HTERT RPE-1 (cell line): Measurements from ENCODE around the gene OR5M8.

Source experiments
- in situ Hi-C: fragments of 300-500 bp; cut with MboI; formaldehyde crosslinking; loops from 4 replicates; pipeline ENCODE4 v1.14.3; 2020; ENCODE audit warnings: low sequenced_read_pairs

OR5M8 gene

GRCh38 chr11:56491270-56491669 is at the start of gene OR5M8:
Gene OR5M8 (minus strand): TSS chr11:56491370. CDS start chr11:56491370, 0 bp downstream.
- in situ Hi-C loops = no loop called here

DNA sequence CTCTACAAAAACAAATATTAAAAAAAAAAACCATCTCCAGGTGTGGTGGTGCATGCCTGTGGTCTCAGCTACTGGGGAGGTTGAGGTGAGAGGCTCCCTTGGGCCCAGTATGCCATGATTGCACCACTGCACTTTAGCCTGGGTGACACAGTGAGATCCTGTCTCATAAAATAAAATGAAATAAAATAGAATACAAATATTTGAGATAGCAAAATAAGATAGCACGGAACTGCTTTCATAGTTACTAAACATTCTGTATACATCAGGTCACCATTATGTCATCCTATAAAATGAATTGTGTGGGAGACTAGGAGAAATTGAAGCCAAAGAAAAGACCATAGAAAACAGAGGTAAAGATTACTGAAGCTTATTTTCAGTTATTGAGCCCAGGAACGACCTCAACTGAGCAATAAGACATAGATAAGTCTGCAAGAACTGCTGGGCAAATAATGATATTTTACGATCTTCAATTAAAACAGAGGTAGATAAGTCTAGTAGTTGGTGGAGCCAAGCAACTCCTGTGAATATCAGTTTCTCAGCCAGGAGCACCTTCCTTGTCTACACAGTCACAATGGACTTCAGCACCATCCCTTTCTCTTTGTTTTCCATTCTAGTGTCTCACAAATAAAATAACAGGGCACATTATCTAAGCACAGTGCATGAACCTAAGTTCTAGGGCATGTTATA is 42.0 kb upstream of the OR5M8 start:
- in situ Hi-C loops = no loop called here

GRCh38 chr11:56531856-56532255 is 40.7 kb upstream of the OR5M8 start:
- in situ Hi-C loops = no loop called here

DNA sequence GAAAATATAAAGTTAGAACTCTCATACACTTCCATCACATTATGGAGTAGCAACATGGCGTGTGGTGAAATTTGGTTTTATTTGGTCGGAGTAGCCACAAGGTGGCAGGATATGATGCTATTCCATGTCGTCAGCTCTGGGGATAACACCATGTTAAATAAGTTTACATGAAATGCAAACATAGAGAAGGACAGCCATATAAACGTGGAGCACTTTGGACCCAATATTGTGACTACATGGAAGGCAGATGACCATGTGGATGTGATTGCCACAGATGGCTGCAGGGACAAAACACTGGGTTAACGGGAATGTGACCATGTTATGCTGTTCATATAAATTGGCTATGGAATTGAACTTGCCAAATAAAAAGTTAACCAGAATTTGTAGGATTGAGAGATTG is 30.8 kb upstream of the OR5M8 start:
- in situ Hi-C loops = no loop called here

DNA sequence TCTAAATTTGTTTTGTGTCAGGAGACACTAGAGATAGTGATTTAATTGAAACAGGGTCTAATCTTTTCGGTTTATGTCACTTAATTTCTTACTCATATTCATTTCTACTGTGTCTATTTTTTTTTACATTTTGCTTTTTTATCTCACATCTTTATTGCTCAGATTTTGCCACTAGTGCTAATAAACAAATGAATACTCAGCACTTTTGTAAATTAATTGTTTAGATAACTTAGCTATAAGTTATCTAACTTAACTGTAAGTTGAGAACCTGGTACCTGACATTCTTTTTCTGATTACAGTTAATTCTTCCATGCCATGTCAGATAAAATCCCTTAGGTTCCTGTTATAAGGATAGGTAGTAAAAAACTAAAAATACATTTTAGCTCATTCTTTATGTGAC is 22.1 kb upstream of the OR5M8 start:
- in situ Hi-C loops = no loop called here

DNA sequence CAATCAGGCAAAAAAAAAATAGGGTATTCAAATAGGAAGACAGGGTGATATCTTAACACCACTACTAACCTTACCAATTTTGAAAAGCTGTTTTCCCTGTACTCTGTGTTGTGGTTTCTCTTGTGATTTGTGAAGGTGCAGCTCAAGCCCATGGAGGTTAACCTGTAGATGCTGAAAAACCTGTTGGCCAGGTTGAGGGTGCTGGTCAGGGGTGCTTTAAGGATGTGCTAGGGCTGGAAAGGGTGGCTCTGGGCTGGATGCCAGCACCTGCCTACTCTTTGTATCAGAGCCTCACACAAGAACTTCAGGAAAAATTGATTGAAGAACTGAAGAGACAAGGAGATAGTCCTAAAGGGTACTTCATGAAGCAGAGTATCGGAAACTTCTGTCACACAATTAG is 18.3 kb upstream of the OR5M8 start:
- in situ Hi-C loops = no loop called here

DNA sequence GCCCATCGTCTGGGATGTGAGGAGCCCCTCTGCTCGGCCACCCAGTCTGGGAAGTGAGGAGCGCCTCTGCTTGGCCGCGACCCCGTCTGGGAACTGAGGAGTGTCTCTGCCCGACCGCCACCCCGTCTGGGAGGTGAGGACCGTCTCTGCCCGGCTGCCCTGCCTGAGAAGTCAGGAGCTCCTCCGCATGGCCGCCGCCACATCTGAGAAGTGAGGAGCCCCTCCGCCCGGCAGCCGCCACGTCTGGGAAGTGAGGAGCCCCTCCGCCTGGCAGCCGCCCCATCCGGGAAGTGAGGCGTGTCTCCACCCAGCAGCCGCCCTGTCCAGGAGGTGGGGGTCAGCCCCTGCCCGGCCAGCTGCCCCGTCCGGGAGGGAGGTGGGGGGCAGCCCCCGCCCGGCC is 5.8 kb upstream of the OR5M8 start:
- in situ Hi-C loops = no loop called here

GRCh38 chr11:56495117-56495516 is 3.9 kb upstream of the OR5M8 start:
- in situ Hi-C loops = no loop called here

- in situ Hi-C loops = no loop called here
Measured at GRCh38 chr11:56486801-56487200, 4.4 kb downstream of the OR5M8 start.

DNA sequence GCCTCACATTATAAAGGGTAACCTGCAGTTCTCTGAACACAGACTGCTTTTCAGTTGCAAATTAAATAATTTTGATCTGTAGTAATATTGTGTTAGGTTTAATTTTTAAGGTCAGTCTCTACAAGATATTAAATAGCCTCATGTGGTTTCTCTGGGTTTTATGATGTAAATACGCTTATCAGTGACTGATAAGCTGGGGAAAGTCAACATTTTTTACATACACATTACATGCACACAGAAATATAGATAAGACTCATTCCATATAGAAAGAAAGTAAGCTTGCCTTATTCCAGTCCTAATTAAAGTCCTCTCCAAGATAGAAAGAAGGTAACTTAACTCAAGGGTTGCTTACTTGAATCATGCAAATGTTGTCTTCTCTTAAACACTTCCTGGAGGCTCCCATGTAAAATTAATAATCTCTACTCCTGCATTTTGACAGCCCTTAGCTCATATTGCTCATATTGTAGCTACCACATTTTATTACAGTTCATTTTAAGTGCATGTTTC is 16.4 kb downstream of the OR5M8 start:
- in situ Hi-C loops = no loop called here

GRCh38 chr11:56473252-56473651 is 17.9 kb downstream of the OR5M8 start, which contains the start of gene OR5M3:
Gene OR5M3 (minus strand): TSS chr11:56473352. CDS start chr11:56470497, 2,855 bp downstream.
- in situ Hi-C loops = no loop called here

GRCh38 chr11:56457076-56457475 is 34.1 kb downstream of the OR5M8 start:
- in situ Hi-C loops = no loop called here

DNA sequence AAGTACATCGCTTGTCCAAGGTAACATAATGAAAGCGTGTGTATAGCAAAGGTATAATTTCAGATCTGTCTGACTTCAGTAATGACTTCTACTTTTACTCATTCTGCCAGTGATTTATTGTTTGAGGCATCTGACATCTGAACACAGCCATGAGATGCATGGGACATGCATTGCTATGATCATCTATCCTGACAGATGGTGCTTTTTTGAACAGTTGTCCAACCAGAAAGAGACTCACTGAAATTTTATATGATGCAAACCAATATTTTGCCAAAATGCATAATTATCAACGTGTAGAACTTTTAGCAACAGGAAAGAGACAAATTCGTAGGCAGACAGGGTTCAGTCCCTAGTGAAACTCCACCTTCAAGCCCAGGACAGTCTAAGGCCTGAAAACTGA is 37.6 kb downstream of the OR5M8 start:
- in situ Hi-C loops = no loop called here
